ENCODE data around the gene TMC5.

TMC5 gene

DNA sequence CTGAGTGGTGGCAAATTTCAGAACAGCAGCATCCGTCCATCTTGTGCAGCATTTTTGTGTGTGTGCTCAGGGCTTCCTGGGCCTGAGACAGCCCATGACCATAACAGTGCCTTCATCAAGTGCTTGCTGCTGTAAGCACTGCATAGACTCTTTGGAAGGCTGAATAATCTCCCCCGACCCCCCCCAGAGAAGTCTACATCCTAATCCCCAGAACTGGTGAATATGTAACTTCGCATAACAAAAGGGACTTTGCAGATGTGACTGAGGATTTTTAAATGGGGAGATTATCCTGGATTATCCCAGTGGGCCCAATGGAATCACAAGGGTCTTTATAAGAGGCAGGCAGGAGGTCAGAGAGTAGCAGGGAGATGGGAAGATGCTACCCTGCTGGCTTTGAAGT is 50.6 kb downstream of the TMC5 start:
- DNase-seq: no peak

DNA sequence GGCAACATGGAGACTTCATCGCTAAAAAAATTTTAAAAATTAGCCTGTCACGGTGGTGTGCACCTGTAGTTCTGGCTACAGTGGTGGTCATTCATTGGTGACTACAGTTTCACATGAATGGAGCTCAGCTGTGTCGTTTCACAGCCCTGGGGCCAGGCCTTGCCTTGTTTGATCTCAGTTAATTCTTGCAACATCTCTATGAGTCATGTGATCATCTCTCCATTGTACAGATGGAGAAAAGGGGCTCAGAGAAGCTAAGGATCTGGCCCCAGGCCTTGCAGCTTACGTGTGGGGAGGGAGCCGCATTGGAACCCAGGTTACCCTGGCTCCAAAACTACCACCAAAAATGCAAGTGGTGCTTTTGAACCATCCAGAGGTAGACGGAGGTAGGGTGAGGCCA is 54.8 kb downstream of the TMC5 start:
- DNase-seq: no peak

DNA sequence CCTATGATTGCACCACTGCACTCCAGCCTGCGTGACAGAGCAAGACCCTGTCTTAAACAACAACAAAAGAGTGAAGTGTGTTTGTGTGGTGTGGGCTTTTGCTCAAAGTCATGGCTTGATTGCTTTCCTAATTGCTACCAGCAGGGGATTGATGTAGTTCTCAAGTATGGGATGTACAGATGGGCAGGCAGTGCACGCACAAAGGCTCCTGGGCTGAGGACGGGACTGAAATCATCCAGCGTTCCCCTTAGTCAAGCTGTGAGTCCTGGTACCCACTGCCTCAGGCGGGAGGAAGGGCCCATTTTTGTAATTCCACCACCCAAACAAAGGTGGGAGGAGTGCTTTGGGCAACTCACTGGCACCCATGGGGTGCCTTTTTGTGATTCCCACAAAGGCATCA is 56.9 kb downstream of the TMC5 start:
- DNase-seq: no peak

DNA sequence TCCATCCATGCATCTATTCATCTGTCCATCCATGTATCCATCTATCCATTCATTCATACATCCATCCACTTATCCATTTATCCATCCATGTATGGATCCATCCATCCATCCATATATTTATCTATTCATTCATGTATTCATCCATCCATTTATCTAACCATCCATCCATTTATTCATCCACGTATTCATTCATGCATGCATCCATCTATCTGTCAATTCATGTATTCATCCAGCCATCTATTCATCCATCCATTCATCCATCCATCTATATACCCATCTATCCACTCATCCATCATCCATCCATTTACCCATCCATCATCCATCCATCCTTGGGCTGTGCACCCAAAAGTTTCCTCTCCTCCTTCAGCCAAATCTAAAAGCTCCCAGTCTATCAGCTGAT is 60.8 kb downstream of the TMC5 start:
- no peak for DNase-seq

DNA sequence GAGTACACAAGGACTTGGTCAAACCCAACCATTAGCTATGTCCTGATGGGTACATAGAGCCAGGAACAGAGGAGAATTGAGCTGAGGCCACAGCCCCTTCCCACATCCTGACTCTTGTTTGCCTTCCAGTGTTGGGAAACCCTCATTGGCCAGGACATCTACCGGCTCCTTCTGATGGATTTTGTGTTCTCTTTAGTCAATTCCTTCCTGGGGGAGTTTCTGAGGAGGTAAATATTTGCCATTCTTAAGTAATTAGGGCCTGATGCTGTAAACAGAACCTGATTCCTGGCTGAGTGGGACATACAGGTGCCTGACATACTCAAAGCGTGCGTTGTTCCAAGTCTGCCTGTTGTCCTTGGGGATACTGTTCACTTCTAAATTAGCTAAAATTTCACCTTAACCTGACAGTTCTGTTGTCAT is 61.6 kb downstream of the TMC5 start:
- DNase-seq: no peak

DNA sequence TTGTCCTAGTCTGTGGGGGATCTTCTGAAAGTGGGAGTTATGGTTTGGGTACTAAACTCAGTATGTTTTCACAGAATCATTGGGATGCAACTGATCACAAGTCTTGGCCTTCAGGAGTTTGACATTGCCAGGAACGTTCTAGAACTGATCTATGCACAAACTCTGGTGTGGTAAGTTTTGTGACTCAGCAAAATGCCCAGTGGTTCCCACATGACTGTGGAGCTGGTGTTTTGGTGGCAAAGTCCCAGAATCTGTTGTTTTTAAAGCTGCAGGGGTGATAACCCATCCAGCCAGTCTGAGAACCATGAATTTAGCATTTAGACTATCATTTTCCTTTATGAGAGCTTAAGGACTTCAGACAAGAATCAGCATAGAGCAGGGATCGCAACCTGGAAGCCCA is 63.6 kb downstream of the TMC5 start:
- no peak for DNase-seq

DNA sequence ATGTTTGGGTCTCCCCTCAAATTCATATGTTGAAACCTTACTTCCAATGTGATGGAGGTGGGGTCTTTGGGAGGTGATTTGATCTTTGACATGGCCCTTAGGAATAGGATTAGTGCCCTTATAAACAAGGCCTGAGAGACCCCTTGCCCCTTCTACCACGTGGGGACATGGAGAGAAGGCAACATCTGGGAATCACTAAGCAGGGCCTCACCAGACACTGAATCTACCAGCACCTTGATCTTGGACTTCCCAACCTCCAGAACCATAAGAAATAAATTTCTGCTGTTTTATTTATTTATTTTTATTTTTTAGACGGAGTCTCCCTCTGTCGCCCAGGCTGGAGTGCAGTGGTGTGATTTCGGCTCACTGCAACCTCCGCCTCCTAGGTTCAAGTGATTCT is 64.1 kb downstream of the TMC5 start:
- DNase-seq: no peak

DNA sequence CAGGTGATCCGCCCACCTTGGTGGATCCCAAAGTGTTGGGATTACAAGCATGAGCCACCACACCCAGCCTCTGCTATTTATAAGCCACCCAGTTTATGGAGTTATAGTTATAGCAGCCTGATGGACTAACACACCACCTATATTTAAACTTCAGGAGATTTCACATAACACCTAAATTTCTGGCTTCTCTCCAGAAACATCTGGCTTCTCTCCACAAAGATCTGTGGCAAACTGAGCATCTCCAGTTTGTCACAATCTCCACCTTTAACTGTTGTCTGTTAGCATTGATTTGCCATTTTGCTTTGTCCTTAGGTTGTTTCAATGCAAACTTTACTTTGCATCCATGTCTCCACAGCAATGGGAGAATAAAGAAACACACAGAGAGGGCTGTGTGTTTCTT is 64.6 kb downstream of the TMC5 start:
- DNase-seq: no peak

DNA sequence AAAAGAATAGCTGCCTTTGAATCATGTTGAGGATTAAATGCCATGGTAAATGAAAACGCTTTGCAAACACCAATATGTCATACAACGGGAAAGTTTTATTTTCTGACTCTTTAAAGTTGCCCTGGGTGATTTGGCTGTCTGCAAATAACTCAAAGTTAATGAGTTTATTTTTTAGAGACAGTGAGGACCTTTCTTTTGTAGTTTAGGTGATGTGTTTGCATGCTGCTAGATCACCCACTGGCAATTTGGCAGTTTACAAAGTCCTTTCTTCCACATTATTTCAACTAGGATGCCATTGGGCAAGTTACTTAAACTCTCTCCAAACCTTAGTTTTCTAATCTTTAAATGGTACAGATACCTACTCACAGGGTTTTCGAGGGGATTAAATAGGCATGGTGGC is 66.4 kb downstream of the TMC5 start:
- no peak for DNase-seq

DNA sequence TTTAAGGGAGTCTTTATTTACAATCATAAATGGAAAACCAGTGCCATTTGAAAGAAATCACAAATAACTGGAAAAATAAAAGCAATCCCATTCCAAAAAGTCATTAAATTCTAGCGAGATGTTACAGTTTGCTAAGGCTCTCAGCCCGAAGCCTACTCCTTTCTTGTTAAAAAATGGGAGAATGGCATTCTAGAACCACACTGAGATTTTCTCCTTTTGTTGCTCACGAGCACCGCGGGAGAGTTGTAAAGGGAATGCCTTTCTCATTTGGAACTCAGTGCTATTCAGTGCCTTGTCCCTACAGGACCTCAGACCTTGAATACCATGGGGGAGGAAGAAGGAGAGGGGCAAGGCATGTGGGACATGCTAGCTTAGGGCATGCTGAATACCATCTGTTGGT is 67.9 kb downstream of the TMC5 start:
- no peak for DNase-seq

DNA sequence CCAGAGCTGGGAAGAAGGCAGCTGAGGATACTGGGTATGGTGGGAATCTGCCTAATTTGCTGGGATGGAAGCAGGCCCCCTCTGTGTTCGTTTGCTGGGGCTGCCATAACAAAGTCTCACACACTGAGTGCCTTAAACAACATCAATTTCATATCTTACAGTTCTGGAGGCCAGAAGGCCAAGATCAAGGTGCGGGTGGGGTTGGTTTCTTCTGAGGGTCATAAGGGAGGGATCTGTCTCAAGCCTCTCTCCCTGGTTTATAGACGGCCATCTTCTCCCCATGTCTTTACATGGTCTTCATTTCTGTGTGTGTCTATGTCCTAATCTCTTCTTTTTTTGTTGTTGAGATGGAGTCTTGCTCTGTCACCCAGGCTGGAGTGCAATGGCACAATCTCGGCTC is 68.4 kb downstream of the TMC5 start:
- no peak for DNase-seq

DNA sequence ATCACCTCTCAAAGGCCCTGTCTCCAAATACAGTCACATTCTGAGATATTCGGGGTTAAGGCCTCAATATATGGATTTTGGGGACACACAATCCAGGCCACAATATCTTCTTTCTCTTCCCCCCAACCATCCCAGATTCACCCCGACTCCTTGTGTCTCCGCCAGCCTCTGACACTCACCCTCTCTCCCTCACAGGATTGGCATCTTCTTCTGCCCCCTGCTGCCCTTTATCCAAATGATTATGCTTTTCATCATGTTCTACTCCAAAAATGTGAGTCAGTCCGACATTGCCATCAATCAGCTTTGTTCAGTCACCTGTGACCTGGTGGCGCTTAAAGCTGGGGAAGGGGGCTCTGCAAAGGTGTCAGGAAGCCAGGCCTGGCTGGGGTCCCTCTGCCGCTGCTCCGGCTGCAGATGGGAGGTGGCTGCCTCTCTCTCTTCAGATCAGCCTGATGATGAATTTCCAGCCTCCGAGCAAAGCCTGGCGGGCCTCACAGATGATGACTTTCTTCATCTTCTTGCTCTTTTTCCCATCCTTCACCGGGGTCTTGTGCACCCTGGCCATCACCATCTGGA is 69.2 kb downstream of the TMC5 start:
- DNase-seq: no peak

DNA sequence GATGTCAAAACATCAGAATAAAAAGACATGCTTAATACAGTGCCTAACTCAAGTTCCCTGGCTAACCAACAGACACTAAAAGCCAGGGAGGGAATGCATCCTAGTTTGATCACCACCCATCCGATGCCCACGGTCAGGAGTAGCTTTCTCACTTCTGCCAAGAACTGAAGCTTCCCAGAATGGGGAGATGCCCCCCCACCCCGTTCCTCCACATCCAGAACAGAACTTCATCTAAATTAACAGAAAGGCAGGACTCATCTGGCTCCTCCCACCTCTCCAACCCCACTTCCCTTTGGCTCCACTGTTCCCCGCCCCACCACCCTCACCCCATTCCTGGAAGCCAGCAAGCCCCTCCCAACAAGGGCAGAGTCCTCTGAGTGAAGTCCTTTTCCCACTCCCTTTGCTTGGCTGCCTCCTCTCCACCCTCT is 70.5 kb downstream of the TMC5 start:
- no peak for DNase-seq

DNA sequence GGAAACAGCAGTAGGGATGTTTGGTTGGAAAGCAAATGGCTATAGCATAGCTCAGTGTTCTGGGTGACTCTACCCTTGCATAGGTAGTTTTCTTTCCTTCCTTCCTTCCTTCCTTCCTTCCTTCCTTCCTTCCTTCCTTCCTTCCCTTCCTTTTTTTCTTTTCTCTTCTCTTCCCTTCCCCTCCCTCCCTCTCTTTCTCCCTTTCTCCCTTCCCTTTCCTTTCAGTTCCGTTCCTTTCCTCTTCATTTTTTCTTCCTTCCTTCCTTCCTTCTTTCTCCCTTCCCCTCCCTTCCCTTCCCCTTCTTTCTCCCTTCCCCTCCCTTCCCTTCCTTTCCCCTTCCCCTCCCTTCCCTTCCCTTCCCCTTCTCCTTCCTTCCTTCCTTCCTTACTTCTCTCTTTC is 72.9 kb downstream of the TMC5 start:
- DNase-seq: no peak

DNA sequence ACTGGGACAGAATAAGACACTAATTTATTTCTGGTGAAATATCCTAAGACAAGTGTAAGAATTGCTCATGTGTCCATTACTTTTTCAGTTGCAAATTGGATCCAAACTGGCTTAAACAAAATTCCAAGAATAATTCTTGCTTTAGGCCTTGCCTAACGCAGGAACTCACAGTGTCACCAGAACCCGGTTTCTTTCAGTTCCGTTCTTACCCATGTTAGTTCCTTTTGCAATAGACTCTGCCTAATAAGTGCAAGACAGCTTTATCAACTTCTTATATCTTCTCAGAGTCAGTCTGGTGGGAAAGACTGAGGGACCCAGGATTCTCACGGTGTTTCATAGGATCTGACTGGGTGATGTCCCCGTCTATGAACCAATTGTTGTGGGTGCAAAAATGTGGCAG is 79.5 kb downstream of the TMC5 start:
- no peak for DNase-seq

DNA sequence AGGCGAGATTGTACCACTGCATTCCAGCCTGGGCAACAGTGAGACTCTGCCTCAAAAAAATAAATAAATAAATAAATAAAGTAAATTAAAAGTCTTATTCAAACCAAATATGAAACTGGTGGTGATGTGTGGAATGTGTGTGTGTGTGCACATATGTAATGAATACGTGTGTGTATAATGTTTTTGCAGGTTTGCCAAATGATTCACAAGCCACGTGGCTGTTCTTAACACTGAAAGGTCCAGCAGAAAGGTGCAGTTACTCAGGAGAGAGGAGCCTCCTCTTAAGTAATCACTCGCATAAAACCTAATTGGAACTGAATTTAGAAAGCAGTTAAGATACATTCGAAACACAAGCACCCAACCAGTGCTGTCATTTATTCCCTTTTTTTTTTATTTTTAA is 81.3 kb downstream of the TMC5 start:
- DNase-seq: no peak

DNA sequence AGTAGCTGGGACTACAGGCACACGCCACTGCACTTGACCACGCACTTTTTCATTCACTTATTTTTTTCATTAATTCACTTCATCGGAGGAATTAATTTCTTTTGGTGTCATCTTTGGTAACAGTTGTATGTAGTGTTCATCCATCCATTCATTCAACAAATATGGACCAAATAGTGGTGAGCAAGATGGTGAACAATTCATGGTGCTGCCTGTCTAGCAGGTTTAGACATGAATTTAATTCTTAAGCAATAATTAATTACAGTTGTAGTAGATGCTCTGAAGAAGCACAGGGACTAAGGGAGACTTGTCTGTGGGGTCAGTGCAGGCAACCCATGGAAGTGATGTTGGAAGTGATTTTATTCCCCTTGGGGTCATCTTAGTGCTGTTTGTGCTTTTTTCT is 81.8 kb downstream of the TMC5 start:
- DNase-seq: no peak

DNA sequence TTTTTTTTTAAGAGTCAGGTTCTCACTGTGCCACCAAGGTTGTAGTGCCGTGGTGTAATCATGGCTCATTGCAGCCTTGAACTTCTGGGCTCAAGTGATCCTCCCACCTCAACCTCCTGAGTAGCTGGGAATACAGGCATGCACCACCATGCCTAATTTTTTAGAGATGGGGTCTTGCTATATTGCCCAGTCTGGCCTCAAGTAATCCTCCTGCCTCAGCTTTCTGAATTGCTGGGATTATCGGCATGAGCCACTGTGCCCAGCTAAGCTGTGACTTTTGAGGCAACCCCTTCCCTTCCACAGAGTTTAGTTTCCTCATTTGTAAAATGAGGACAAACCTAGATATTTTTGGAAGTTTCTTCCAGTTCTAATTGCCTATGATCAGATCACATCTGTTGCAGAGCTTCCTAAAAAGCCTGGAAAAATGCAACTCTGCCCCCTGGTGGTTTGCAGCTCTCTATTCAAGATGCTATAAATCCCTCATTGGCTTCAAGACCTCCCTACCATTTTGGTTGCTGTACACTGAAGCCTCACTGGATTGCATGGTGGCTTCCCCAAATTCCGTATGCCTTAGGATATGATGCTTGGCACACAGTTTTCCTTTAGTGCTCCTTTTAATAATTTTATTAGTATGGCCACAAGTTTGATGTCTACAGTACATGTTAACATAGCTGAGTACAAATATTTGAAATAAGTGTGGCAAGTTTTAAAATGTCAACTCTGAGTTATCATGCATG is 84.9 kb downstream of the TMC5 start:
- peak; percentile 21 for DNase-seq

DNA sequence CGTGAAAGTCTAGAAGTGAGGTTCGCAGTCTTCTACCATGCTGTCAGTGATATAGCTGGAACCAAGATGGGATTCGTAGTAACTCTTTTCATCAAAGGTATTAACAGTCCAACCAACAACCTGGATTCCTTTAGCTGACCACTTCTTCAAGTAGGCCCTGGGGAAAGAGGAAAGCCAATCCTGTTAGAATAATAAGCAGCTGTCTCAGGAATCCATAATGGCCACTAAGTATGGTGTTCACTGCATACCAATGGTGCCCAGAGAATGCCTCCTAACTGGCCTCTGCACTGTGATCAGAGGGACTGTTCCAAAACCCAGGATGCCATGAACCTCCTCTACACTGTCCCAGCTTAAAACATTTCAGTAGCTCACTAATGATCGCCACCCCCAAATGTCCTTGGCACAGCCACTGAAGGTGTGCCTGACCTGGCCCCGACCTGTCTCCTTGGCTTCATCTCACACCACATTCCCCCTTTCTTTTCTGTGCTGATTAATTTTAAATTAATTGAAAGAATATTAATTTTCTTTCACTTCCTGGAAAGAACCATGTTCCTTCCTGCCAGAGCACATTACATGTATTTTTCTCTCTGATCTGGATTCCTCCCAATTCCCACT is 85.9 kb downstream of the TMC5 start:
- no peak for DNase-seq

DNA sequence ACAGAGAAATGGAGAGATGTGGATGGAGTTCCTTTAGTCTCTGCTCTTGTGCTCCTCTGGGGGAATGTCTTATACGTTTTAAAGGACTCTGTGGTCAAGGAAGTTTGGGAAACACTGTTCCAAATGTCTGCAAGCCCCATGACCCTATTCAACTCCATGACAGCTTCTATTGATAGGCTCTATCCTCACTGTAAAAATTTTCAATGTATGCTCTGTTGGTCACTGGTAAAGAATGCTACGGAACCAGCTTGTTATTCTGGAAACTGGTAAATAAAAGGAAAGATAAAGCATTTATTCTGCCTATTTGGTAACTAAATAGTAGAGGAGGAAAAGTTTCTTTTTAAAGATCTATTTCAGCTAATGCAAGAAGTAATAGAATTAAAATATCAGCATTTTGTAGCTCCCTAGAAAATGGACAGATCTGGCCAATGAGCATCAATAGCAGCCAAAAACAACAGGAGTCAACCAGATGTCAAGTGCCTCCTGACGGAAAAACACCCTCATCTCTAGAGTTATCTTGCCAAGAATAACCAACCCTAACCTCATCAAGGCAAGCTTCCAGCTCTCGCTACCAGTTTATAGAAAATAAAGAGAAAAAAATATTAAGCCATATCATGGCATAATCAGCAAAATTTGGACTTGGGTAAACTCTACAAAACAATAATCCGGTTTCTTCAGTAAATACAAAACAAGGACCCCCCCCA is 88.1 kb downstream of the TMC5 start:
- no peak for DNase-seq

DNA sequence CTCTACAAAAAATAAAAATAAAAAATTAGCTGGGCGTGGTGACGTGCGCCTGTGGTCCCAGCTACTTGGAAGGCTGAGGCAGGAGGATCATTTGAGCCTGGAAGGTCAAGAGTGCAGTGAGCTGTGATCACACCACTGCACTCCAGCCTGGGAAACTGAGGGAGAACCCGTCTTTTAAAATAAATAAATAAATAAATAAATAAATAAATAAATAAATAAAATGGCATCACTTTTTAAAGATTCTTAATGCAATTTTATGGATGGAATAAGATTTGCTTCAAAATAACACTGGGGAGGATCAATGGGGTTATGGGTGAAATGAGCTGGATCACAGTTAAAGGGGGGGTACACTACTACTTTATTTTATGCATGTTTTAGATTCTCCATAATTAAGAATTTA is 89.3 kb downstream of the TMC5 start:
- no peak for DNase-seq

DNA sequence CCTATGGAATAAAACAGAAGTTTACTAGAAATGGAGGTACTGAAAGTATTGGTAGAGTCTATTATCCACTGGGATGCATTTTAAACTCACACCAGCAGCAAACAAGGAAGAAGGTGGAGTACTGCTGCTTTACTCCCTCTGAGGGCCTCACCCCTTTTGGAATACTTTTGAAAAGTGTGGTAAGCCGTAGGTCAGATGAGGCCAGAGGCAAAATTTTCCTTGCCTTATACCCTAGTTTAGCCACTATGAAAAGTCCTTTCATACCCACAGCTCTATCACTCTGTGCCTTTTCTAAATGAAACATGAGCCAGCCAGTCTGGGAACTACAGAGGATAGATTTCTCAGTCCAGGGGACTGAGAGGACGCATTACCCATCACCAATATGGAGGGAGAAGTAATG is 90.2 kb downstream of the TMC5 start:
- no peak for DNase-seq

DNA sequence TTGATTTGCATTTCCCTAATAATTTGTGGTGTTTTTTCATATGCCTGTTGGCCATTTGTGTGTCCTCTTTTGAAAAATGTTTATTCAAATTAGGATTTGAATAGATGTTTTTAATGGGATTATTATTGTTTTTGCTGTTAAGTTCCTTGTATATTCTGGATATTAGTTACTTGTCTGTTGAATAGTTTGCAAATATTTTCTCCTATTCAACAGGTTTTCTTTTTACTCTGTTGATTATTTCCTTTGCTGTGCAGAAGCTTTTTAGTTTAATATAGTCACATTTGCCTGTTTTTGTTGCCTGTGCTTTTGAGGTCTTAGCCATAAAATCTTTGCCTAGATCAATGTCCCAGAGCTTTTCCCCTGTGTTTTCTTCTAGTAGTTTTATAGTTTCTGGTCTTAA is 94.6 kb downstream of the TMC5 start:
- no peak for DNase-seq

DNA sequence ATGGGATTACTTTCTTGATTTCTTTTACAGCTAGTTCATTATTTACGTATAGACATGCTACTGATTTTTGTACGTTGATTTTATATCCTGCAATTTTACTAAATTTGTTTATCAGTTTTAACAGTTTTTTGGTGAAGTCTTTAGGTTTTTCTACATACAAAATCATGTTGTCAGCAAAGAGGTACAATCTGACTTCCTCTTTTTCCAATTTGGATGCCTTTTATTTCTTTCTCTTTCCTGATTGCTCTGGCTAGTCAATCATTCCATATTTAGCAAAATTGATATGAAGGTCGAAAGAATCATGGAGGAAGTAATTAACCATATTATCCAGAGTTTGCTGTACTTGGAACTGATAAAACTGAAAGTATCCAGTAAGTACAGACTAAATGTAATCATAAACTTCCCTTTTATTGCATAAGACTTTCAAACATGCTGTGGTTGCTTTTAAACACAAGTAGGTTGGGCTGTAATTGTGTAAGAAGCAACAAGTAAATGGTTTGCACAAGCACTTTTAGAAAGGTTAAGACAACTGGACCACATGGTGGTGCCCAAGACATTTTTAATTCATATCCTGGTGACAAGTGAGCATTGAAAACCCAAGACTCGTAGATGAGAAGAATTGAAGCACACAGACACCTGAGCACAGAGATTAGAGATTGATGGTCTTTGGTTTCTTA is 95.8 kb downstream of the TMC5 start:
- no peak for DNase-seq
